Spleen (tissue), 11 donors: ENCODE results near the gene CD55. TPM values are rescaled to one million over a fixed set of nuclear protein-coding genes. Genes with fewer than 3 reads are reported as not detected.

Experiments used
- DNase-seq: peaks from one replicate; pipeline ENCODE4 v3.0.0-alpha.2; 2020
- H3K27ac ChIP-seq, 8 donors: fragments of 200-600 bp; sonication (generic) in 7 of 8; 1 replicate in 4 of 8; 2 replicates in 4 of 8; pipeline versions ENCODE4 v1.5.0 to v1.8.0; 2016 to 2021; ENCODE audit warnings: inconsistent platforms in 4 of 8, mild to moderate bottlenecking in 4 of 8, moderate library complexity in 1 of 8
- H3K27me3 ChIP-seq, 7 donors: fragments of 200-600 bp; sonication (generic) in 6 of 7; replicated peaks in 1 of 7; 1 replicate in 4 of 7; 2 replicates in 3 of 7; pipeline versions ENCODE4 v1.5.0 to v1.8.0; 2016 to 2021; ENCODE audit warnings: inconsistent platforms in 3 of 7, mild to moderate bottlenecking in 1 of 7
- H3K36me3 ChIP-seq, 6 donors: fragments of 200-600 bp; sonication (generic) in 5 of 6; 1 replicate in 4 of 6; 2 replicates in 2 of 6; pipeline versions ENCODE4 v1.5.0 to v1.8.0; 2016 to 2021; ENCODE audit warnings: inconsistent platforms in 2 of 6
- H3K4me1 ChIP-seq, 6 donors: fragments of 200-600 bp; sonication (generic) in 5 of 6; 1 replicate in 3 of 6; 2 replicates in 3 of 6; pipeline versions ENCODE4 v1.5.0 to v1.8.0; 2016 to 2021; ENCODE audit warnings: inconsistent platforms in 3 of 6
- H3K4me3 ChIP-seq, 8 donors: fragments of 200-600 bp; sonication (generic) in 7 of 8; 1 replicate in 4 of 8; 2 replicates in 4 of 8; pipeline versions ENCODE4 v1.5.0 to v1.8.0; 2016 to 2021; ENCODE audit warnings: inconsistent platforms in 4 of 8, mild to moderate bottlenecking in 4 of 8, moderate library complexity in 2 of 8
- H3K9me3 ChIP-seq, 8 donors: fragments of 200-600 bp; sonication (generic) in 7 of 8; 1 replicate in 4 of 8; 2 replicates in 4 of 8; pipeline versions ENCODE4 v1.5.0 to v1.8.0; 2016 to 2021; ENCODE audit warnings: inconsistent platforms in 4 of 8
- POLR2A ChIP-seq, 3 donors: fragments of 450-650 bp; IDR thresholded peaks; one replicate each; pipeline ENCODE4 v1.5.1; 2017; ENCODE audit warnings: antibody characterized with exemption in 3 of 3, mild to moderate bottlenecking in 1 of 3
- POLR2AphosphoS5 ChIP-seq, 3 donors: sonication (generic); formaldehyde crosslinking; IDR thresholded peaks; one replicate each; pipeline ENCODE4 v1.5.1; 2017; ENCODE audit warnings: antibody characterized with exemption in 3 of 3
- WGBS, 5 donors: extraction: QIAGEN DNeasy Blood & Tissue Kit in 3 of 5; methylation state at CpG; one replicate each; pipeline versions ENCODE4 v1.1.5 to v1.1.7; 2013 to 2018; 5-methylcytosine and 5-hydroxymethylcytosine counted together
- intact Hi-C: fragments of 100-400 bp; cut with DNase I; formaldehyde crosslinking; loops from one replicate; pipeline ENCODE4 v1.15.0; 2023; ENCODE audit warnings: low total_unique reads
- polyA plus RNA-seq, 3 donors: library from polyadenylated mRNA; stranded (reverse); fragments of 200-250 nt; gene quantifications; one replicate each; pipeline ENCODE4 v1.2.1, GENCODE V29; 2013
- total RNA-seq, 7 donors: library from RNA; depleted of rRNA in 3 of 7; stranded (reverse); fragments of >200 nt in 3 of 7; fragmentation: NEBNext Ultra II Directional in 4 of 7; extraction: Animal tissue kit (Norgen Biotek cat#: 25700) in 4 of 7; gene quantifications; one replicate each; pipeline versions ENCODE4 v1.1.0 to v1.2.1, GENCODE V29; 2016 to 2021
- TF ChIP-seq, protein P1 (sequence below), 11 experiments: fragments of 200-600 bp in 7 of 11; fragments of 450-650 bp in 4 of 11; sonication (generic) in 4 of 11; IDR thresholded peaks in 8 of 11; conservative IDR thresholded peaks in 3 of 11; 1 replicate in 7 of 11; 2 replicates in 4 of 11; pipeline versions ENCODE4 v1.4.0 to v1.8.0; 2016 to 2021; ENCODE audit warnings: antibody characterized with exemption in 11 of 11, inconsistent platforms in 4 of 11, mild to moderate bottlenecking in 1 of 11
- donor health status: healthy with polysubstance abuse.
- donor health status: DM: no; HTN: no; CAD: no; lungs with moderate emphysema.
- donor health status: DM: no; HTN: no; CAD: no.
- donor health status: Bipolar disorder and iron deficiency.
- donor health status: healthy.
- donor health status: DM: no; HTN: no; CAD: no.
- donor health status: DM: yes; HTN: yes; CAD: no.

Gene CD55
- total and polyA plus RNA-seq, 10 donors = 28.5 to 229 (median 104) TPM

DNA sequence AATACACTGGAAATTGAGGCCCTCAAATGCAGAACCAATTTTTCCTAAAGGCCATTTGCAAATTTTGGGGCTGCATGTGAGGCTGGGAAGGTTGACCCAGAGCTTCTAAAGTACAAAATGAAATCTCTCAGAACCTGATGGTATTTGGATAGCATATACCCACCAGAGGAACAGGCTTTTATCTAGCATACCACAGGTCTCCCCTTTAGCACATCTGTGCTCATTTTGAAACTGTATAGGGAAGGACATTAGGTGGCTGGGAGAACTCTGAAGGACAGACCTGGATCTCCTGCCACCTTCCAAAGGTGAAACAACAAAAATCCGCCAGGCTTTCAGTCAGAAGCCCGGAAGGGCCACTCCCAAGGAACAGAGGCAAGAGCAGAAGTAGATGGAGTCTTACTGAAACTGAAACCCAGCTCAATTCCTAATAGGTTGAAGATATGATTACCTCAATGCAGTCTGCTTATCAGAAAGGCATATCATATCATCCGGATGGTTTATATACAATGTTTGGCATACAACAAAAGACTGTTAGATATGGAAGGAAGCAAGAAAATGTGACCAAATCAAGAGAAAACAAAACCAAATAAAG, 11.6 kb downstream of the CD55 start:
- intact Hi-C loops = no loop called here
- H3K9me3 ChIP-seq = peaks cover 0 to 15% (median 8%) of the 10 kb centered on the region in 8 donors
- peaks cover 3 to 89% (median 59%) of the 10 kb centered on the region in 6 donors for H3K36me3 ChIP-seq
- WGBS, 5 donors = 51 to 91% (median 81%) methylated on average over 3 of the region's 3 CpGs
- H3K4me1 ChIP-seq = peaks cover 13 to 98% (median 64%) of the 10 kb centered on the region in 6 donors
- H3K4me3 ChIP-seq = no peak overlapping the region
- DNase-seq = no peak
- peak in 1 of 3 donors; percentile 30 for TF ChIP-seq POLR2AphosphoS5 (IDR thresholded peaks at IDR 0.05)
- TF ChIP-seq, protein P1, sequence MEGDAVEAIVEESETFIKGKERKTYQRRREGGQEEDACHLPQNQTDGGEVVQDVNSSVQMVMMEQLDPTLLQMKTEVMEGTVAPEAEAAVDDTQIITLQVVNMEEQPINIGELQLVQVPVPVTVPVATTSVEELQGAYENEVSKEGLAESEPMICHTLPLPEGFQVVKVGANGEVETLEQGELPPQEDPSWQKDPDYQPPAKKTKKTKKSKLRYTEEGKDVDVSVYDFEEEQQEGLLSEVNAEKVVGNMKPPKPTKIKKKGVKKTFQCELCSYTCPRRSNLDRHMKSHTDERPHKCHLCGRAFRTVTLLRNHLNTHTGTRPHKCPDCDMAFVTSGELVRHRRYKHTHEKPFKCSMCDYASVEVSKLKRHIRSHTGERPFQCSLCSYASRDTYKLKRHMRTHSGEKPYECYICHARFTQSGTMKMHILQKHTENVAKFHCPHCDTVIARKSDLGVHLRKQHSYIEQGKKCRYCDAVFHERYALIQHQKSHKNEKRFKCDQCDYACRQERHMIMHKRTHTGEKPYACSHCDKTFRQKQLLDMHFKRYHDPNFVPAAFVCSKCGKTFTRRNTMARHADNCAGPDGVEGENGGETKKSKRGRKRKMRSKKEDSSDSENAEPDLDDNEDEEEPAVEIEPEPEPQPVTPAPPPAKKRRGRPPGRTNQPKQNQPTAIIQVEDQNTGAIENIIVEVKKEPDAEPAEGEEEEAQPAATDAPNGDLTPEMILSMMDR (IDR thresholded peaks at IDR 0.05 in 8 of 11, conservative IDR thresholded peaks at IDR 0.05 in 3 of 11) = no peak
- H3K27me3 ChIP-seq = no peaks in the 10 kb centered on the region
- peak overlapping the region in 7 of 8 donors; percentile 14 to 89 (median 84) for H3K27ac ChIP-seq

DNA sequence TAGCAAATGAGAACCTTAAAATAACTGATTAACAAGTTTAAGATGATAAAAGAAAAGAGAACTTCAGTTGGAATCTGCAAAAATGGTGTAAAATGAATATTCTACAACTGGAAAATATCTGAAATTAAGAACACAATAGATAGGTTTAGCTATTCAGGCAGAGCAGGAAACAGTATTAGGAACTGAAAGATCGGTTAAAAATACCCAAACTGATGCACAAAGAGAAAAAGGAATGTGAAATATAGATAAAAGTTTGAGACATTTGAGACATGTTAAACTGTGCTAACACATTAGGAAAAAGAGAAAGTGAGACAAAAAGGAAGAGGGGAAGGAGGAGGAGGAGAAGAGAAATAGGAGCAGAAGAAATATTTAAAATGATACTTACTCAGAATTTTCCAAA, 12.1 kb downstream of the CD55 start:
- H3K36me3 ChIP-seq = peaks cover 3 to 89% (median 56%) of the 10 kb centered on the region in 6 donors
- intact Hi-C loops = no loop called here
- peaks cover 13 to 98% (median 64%) of the 10 kb centered on the region in 6 donors for H3K4me1 ChIP-seq
- TF ChIP-seq POLR2AphosphoS5 (IDR thresholded peaks at IDR 0.05) (no peak), POLR2A (IDR thresholded peaks at IDR 0.05) (no peak)
- TF ChIP-seq, protein P1 (IDR thresholded peaks at IDR 0.05 in 8 of 11, conservative IDR thresholded peaks at IDR 0.05 in 3 of 11) = no peak
- peak overlapping the region in 7 of 8 donors; percentile 22 to 89 (median 84) for H3K27ac ChIP-seq
- DNase-seq = no peak
- no peaks in the 10 kb centered on the region for H3K27me3 ChIP-seq
- H3K4me3 ChIP-seq = no peak overlapping the region
- peaks cover 0 to 15% (median 8%) of the 10 kb centered on the region in 8 donors for H3K9me3 ChIP-seq
- WGBS, 5 donors = 50 to 79% (median 67%) methylated on average over 1 of the region's 1 CpG

DNA sequence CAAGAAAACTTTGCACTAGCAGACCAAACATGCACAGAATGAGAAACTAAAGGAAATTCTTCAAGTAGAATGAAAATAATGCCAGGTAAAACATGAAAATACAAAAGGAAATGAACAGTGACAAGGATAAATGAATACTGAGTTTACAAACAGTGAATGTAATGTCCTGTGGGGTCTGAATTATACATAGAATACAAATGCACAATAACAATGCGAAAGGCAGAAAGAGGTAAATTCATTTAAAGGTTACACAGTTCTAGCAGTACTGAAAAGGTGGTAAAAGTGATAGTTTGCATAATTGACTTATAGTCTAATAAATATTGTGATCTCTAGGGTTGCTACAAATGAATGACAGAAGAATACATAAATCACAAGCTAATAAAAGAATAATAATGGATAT, 12.9 kb downstream of the CD55 start:
- Histone ChIP-seq H3K27me3 (no peaks in the 10 kb centered on the region), H3K36me3 (peaks cover 3 to 89% (median 52%) of the 10 kb centered on the region in 6 donors), H3K9me3 (peaks cover 0 to 15% (median 8%) of the 10 kb centered on the region in 8 donors), H3K27ac (peak overlapping the region in 6 of 8 donors; percentile 22 to 89 (median 86)), H3K4me3 (no peak overlapping the region), H3K4me1 (peaks cover 13 to 94% (median 64%) of the 10 kb centered on the region in 6 donors)
- intact Hi-C loops = no loop called here
- TF ChIP-seq POLR2AphosphoS5 (IDR thresholded peaks at IDR 0.05) = no peak
- no peak for TF ChIP-seq POLR2A (IDR thresholded peaks at IDR 0.05)
- TF ChIP-seq, protein P1 (IDR thresholded peaks at IDR 0.05 in 8 of 11, conservative IDR thresholded peaks at IDR 0.05 in 3 of 11) = no peak
- DNase-seq = no peak
- 98 to 100% (median 98%) methylated on average over 1 of the region's 1 CpG for WGBS, 5 donors

DNA sequence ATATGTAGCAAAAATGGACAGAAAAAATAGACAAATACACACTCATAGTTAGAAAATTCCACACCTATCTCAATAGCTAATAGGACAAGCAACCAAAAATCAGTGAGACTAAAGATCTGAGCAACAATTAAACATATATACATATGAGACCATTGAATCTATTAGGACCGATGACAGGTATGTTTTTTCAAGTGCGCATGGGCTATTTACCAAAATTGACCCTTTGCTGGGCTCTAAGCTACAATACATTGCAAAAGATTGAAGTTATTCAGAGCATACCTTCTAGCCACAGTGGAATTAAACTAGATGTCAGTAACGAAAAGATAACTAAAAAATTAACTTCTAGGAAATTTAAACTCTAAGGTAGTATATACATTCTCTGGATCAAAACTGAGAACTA, 13.7 kb downstream of the CD55 start:
- TF ChIP-seq POLR2A (IDR thresholded peaks at IDR 0.05) (no peak), POLR2AphosphoS5 (IDR thresholded peaks at IDR 0.05) (no peak)
- TF ChIP-seq, protein P1 (IDR thresholded peaks at IDR 0.05 in 8 of 11, conservative IDR thresholded peaks at IDR 0.05 in 3 of 11) = no peak
- Histone ChIP-seq H3K4me3 (peak overlapping the region in 1 of 8 donors; percentile 54), H3K27me3 (no peaks in the 10 kb centered on the region), H3K9me3 (peaks cover 0 to 15% (median 8%) of the 10 kb centered on the region in 8 donors), H3K36me3 (peaks cover 3 to 89% (median 54%) of the 10 kb centered on the region in 6 donors), H3K27ac (peak overlapping the region; percentile 66 to 89 (median 84)), H3K4me1 (peaks cover 13 to 86% (median 64%) of the 10 kb centered on the region in 6 donors)
- 94 to 98% (median 95%) methylated on average over 3 of the region's 3 CpGs for WGBS, 5 donors
- no peak for DNase-seq
- intact Hi-C loops = no loop called here
